ENCODE data around the gene ELOA. TPM values are rescaled to one million over a fixed set of nuclear protein-coding genes. Genes with fewer than 3 reads are reported as not detected.
"Not testable (repeated sequence)": the region's sequence is repeated elsewhere in the genome, so short reads cannot be mapped to it uniquely, and the experiment has no call there.

ELOA gene
- total and polyA plus RNA-seq, 12 donors: 11.2 to 39.0 (median 33.3) TPM

DNA sequence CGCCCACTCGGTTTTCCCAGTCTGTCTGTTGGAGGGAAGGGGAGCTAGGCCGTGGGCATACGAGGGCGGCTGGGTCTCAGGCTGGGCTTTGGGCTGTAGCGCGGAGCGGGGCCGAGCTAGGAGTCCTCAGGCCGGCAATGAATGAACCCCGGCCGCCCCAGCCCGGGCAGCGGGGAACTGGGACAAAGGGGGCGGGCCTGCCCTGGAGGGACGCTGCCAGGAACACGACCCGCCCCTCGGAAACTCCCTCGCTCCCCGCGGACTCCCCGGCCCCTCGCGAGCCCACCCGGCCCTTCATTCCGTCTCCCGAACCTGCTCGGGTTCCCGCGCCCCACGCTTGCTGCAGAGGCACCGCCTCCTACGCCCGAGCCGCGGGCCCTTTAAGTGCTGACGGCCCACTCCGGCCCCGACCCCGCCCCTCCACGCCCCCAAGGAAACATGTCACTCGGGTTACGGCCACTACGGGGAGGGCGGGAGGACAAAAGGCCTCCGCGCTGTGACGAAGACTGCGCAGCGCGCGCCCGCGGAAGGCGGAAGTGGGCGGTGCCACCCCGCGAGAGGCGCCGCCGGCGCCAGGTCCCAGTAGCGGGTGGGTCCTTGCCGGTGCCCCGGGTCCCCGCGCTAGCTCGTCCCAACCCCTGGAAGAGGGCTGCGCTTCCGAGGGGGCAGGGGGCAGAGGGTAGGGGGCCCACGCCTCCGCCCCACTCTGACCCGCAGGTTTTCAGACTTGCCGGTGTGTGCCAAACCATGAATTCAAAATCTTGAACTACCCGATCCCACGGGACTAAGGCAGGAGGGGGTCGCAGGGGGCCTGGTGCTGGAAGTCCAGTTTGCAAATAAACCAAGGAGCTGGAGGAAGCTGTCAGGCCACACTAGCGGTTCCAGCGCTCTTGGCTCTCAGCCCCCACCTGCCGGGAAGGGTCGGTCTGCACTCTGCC lies 57.4 kb downstream of the ELOA start, which contains the start of gene GALE:
Gene GALE, minus strand, starts transcription at position 355 of the 938 bp plus-strand sequence. CDS start 1,747 bp downstream, outside the sequence.
- ATAC-seq: peak; percentile 94 to 97 (median 96)
- intact Hi-C loops (cut with DNase I): loop anchor here in 1 of 10 donors (10.0 kb wide), 1 partner anchor 64 kb away; the partner anchor contains the start of gene FUCA1
- H3K27ac ChIP-seq: peak within 1 kb of the TSS; percentile 78 to 98 (median 94)
- peak within 1 kb of the TSS; percentile 72 to 98 (median 89) for H3K4me3 ChIP-seq
- H3K36me3 ChIP-seq: peaks cover 0 to 53% (median 4%) of the 10 kb centered on the region in 9 donors
- H3K27me3 ChIP-seq: no peaks in the 10 kb centered on the region
- peaks cover 11 to 26% (median 22%) of the 10 kb centered on the region in 9 donors for H3K4me1 ChIP-seq
- WGBS, 2 donors: 0% methylated on average over 80 to 81 of the region's 82 CpGs
- H3K9me3 ChIP-seq: no peaks in the 10 kb centered on the region
- TF ChIP-seq, protein P1, sequence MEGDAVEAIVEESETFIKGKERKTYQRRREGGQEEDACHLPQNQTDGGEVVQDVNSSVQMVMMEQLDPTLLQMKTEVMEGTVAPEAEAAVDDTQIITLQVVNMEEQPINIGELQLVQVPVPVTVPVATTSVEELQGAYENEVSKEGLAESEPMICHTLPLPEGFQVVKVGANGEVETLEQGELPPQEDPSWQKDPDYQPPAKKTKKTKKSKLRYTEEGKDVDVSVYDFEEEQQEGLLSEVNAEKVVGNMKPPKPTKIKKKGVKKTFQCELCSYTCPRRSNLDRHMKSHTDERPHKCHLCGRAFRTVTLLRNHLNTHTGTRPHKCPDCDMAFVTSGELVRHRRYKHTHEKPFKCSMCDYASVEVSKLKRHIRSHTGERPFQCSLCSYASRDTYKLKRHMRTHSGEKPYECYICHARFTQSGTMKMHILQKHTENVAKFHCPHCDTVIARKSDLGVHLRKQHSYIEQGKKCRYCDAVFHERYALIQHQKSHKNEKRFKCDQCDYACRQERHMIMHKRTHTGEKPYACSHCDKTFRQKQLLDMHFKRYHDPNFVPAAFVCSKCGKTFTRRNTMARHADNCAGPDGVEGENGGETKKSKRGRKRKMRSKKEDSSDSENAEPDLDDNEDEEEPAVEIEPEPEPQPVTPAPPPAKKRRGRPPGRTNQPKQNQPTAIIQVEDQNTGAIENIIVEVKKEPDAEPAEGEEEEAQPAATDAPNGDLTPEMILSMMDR (IDR thresholded peaks at IDR 0.05): no peak
- DNase-seq: peak; percentile 98

DNA sequence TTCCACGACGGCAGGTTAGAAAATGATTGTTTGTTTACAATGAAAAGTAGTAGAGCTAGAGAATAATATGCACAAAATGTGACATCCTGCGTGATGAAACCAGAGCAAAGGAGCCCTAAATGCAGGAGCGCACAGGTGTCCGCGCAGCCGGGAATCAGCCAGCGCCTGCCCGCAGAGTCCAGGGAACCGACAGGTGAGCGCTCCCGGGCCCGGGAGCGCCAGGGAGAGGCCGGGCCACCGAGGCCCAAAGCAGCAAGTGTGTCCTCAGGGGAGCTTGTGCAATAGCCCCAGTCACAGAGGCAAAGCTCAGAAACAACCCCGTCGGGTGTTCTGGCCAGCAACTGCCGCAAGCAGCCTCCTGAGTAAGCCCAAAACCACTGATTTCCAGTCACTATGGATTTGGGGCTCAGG lies 58.1 kb downstream of the ELOA start:
- no peaks in the 10 kb centered on the region for H3K9me3 ChIP-seq
- DNase-seq (no peak), ATAC-seq (peak in 1 of 8 donors; percentile 1)
- no peaks in the 10 kb centered on the region for H3K27me3 ChIP-seq
- peak overlapping the region; percentile 45 to 98 (median 89) for H3K4me3 ChIP-seq
- TF ChIP-seq, protein P1 (IDR thresholded peaks at IDR 0.05): peak in 1 of 9 donors; percentile 5
- H3K27ac ChIP-seq: peak overlapping the region; percentile 78 to 98 (median 94)
- peaks cover 0 to 54% (median 0%) of the 10 kb centered on the region in 9 donors for H3K36me3 ChIP-seq
- WGBS, 2 donors: 21% methylated on average over 19 of the region's 19 CpGs
- intact Hi-C loops (cut with DNase I): loop anchor here in 1 of 10 donors (10.0 kb wide), 1 partner anchor 63 kb away; the partner anchor contains the start of gene FUCA1
- peaks cover 11 to 26% (median 22%) of the 10 kb centered on the region in 9 donors for H3K4me1 ChIP-seq

DNA sequence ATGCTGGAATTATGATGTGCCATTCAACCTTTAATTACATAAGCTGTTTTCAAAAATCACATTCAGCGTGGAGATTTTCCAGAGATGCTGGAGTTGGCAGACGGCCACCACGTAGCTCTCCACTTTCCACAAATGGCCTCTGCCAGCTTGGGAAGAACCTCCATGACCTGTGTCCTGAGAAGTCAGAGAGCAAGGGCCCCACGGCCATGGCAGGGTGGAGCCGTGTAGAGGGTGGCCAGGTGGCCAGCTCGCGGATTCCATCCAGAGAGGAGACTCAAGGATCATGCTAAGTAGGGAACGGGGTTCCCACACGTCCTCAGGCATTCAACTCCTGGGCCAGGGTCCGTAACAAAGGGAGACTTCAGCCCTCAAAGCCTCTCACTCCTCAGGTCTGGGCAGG lies 58.6 kb downstream of the ELOA start:
- DNase-seq (no peak), ATAC-seq (no peak)
- WGBS, 2 donors: 69 to 70% methylated on average over 10 of the region's 10 CpGs
- Histone ChIP-seq H3K4me1 (peaks cover 11 to 26% (median 22%) of the 10 kb centered on the region in 9 donors), H3K27ac (peak overlapping the region in 2 of 10 donors; percentile 96 to 97), H3K27me3 (no peaks in the 10 kb centered on the region), H3K36me3 (peaks cover 0 to 54% (median 0%) of the 10 kb centered on the region in 9 donors), H3K4me3 (peak overlapping the region in 1 of 10 donors; percentile 84), H3K9me3 (no peaks in the 10 kb centered on the region)
- intact Hi-C loops (cut with DNase I): loop anchor here in 1 of 10 donors (10.0 kb wide), 1 partner anchor 63 kb away; the partner anchor contains the start of gene FUCA1
- TF ChIP-seq, protein P1 (IDR thresholded peaks at IDR 0.05): no peak

DNA sequence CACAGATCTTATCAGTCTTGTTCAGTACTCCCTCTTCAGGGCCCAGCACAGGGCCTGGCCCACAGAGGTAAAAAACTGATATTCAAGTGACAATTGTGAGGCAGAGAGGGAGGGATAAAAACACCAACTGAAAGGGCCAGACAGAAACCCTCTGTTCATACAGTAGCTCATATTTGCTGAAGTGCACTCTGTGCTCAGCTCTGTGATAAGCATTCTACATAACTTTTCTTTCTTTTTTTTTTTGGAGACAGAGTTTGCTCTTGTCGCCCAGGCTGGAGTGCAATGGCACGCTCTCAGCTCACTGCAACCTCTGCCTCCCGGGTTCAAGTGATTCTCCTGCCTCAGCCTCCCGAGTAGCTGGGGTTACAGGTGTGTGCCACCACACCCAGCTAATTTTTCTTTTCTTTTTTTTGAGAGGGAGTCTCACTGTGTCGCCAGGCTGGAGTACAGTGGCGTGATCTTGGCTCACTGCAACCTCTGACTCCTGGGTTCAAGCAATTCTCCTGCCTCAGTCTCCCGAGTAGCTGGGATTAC lies 59.6 kb downstream of the ELOA start:
- not testable (repeated sequence) for H3K4me3 ChIP-seq, ATAC-seq, DNase-seq, H3K27me3 ChIP-seq, H3K9me3 ChIP-seq, H3K27ac ChIP-seq
- intact Hi-C loops (cut with DNase I): loop anchor here in 1 of 10 donors (10.0 kb wide), 1 partner anchor 62 kb away; the partner anchor contains the start of gene FUCA1
- peaks cover 0 to 56% (median 0%) of the 10 kb centered on the region in 9 donors for H3K36me3 ChIP-seq
- H3K4me1 ChIP-seq: peaks cover 11 to 29% (median 22%) of the 10 kb centered on the region in 9 donors
- 94 to 99% methylated on average over 7 of the region's 7 CpGs for WGBS, 2 donors

Measured in heart right ventricle (tissue), 16 donors.